ENCODE data around the gene TMEM242.
"Not testable (repeated sequence)": the region's sequence is repeated elsewhere in the genome, so short reads cannot be mapped to it uniquely, and the experiment has no call there.

TMEM242 gene

GRCh38 chr6:157323255-157323965 is at the start of gene TMEM242:
Gene TMEM242 (minus strand): TSS chr6:157323519. CDS start chr6:157323499, 20 bp downstream.
- DNase-seq = peak; percentile 99

- no peak for DNase-seq
Observed at GRCh38 chr6:157372501-157373280, 49.4 kb upstream of the TMEM242 start.

- no peak for DNase-seq
Observed at GRCh38 chr6:157370755-157371154, 47.4 kb upstream of the TMEM242 start.

- no peak for DNase-seq
Observed at GRCh38 chr6:157368359-157369049, 45.2 kb upstream of the TMEM242 start.

GRCh38 chr6:157366648-157367047 is 43.3 kb upstream of the TMEM242 start:
- DNase-seq = no peak

- no peak for DNase-seq
Observed at GRCh38 chr6:157364705-157365104, 41.4 kb upstream of the TMEM242 start.

- DNase-seq = no peak
Observed at GRCh38 chr6:157361886-157362285, 38.6 kb upstream of the TMEM242 start.

GRCh38 chr6:157358287-157358686 is 35.0 kb upstream of the TMEM242 start:
- DNase-seq = no peak

- no peak for DNase-seq
Observed at GRCh38 chr6:157346373-157346772, 23.1 kb upstream of the TMEM242 start.

GRCh38 chr6:157343732-157344131 is 20.4 kb upstream of the TMEM242 start:
- DNase-seq = no peak

- DNase-seq = no peak
Observed at GRCh38 chr6:157339432-157339831, 16.1 kb upstream of the TMEM242 start.

- no peak for DNase-seq
Observed at GRCh38 chr6:157337751-157338150, 14.4 kb upstream of the TMEM242 start.

- not testable (repeated sequence) for DNase-seq
Observed at GRCh38 chr6:157337276-157337675, 14.0 kb upstream of the TMEM242 start.

- no peak for DNase-seq
Observed at GRCh38 chr6:157335829-157336228, 12.5 kb upstream of the TMEM242 start.

GRCh38 chr6:157333956-157334355 is 10.6 kb upstream of the TMEM242 start:
- DNase-seq = no peak

GRCh38 chr6:157333537-157333936 is 10.2 kb upstream of the TMEM242 start:
- no peak for DNase-seq

GRCh38 chr6:157332813-157333212 is 9.5 kb upstream of the TMEM242 start:
- DNase-seq = no peak

- no peak for DNase-seq
Observed at GRCh38 chr6:157330831-157331230, 7.5 kb upstream of the TMEM242 start.

- no peak for DNase-seq
Observed at GRCh38 chr6:157329829-157330228, 6.5 kb upstream of the TMEM242 start.

GRCh38 chr6:157328108-157328692 is 4.9 kb upstream of the TMEM242 start:
- no peak for DNase-seq

GRCh38 chr6:157326979-157327378 is 3.7 kb upstream of the TMEM242 start:
- no peak for DNase-seq

GRCh38 chr6:157325069-157325805 is 1.9 kb upstream of the TMEM242 start:
- DNase-seq = no peak

- peak; percentile 89 for DNase-seq
Observed at GRCh38 chr6:157323966-157324300, 614 bp upstream of the TMEM242 start.
